Heart left ventricle (tissue), 13 donors: ENCODE measurements around the gene TPBGL.

Experiments
- CTCF ChIP-seq, 12 donors: fragments of 200-600 bp; sonication (generic) in 4 of 12; IDR thresholded peaks; one replicate each; pipeline versions ENCODE4 v1.5.0 to v1.8.0; 2018 to 2022; ENCODE audit warnings: antibody characterized with exemption in 12 of 12, mild to moderate bottlenecking in 5 of 12
- POLR2A ChIP-seq, 2 donors: fragments of 450-650 bp; IDR thresholded peaks; one replicate each; pipeline ENCODE4 v1.6.1; 2017; ENCODE audit warnings: antibody characterized with exemption in 2 of 2, mild to moderate bottlenecking in 2 of 2, moderate library complexity in 2 of 2
- donor health status: ischemic (EF 13 %, LVEDD 7.1; RV severe dilation, severe dysfunction).
- donor health status: DM: no; HTN: yes; CAD: no.
- donor health status: DM: no; HTN: no; CAD: no.
- donor health status: ischemic (EF 25% LVEDD 6.9; RV normal size, moderate dysfunction).
- donor health status: ischemic (EF 25% LVEDD 5.7; RV mildly dilated, moderate dysfunction).
- donor health status: ischemic (EF 35%, LVEDD 5.7; RV mildly dilated, moderate dysfunction).
- donor health status: nonischemic (EF 11% LVEDD 7.7; RV severe dilation, severe dysfunction).
- donor health status: DM: yes; HTN: yes; CAD: no.
- donor health status: PGD.
- donor health status: ischemic (EF 29% LVEDD 5.4; RV normal size, mild dysfunction).
- donor health status: nonischemic (EF 23%, LVEDD 6.1; RV moderate dilation, normal function).

- TF ChIP-seq CTCF (IDR thresholded peaks at IDR 0.05) (no peak), POLR2A (IDR thresholded peaks at IDR 0.05) (no peak)
Observed at GRCh38 chr11:75194147-75194546, 46.4 kb upstream of the TPBGL start.
